NCI-H2107 (cell line): ENCODE data around the gene HPCAL1.

Source experiments
- DNase-seq: peaks from one replicate; lab custom pipeline; 2025; lab: John Stamatoyannopoulos, UW

Gene HPCAL1

GRCh38 chr2:10466801-10467200 lies 164.1 kb downstream of the HPCAL1 start:
- DNase-seq = no peak

- no peak for DNase-seq
These were observed 164.7 kb downstream of the HPCAL1 start for GRCh38 chr2:10467401-10467800.

- DNase-seq = no peak
These were observed 166.6 kb downstream of the HPCAL1 start for GRCh38 chr2:10469301-10469700.

- no peak for DNase-seq
These were observed 167.4 kb downstream of the HPCAL1 start for GRCh38 chr2:10469955-10470608.

- DNase-seq = no peak
These were observed 168.4 kb downstream of the HPCAL1 start for GRCh38 chr2:10471046-10471571.

GRCh38 chr2:10471955-10472354 lies 169.3 kb downstream of the HPCAL1 start:
- no peak for DNase-seq

- DNase-seq = no peak
These were observed 170.5 kb downstream of the HPCAL1 start for GRCh38 chr2:10473121-10473756.

GRCh38 chr2:10475221-10475722 lies 172.6 kb downstream of the HPCAL1 start:
- DNase-seq = no peak

- no peak for DNase-seq
These were observed 173.3 kb downstream of the HPCAL1 start for GRCh38 chr2:10475811-10476660.

- DNase-seq = no peak
These were observed 174.2 kb downstream of the HPCAL1 start for GRCh38 chr2:10476723-10477442.
